Fibroblast of lung (primary cell): ENCODE data around the gene DNAH10. TPM values are rescaled to one million over a fixed set of nuclear protein-coding genes. Genes with fewer than 3 reads are reported as not detected.

Experiments used
- DNase-seq, 2 donors: peaks; one replicate each; pipeline versions ENCODE4 v3.0.0 to v3.0.0-alpha.2; 2010; ENCODE audit warnings: low read depth in 2 of 2
- H2AFZ ChIP-seq: 2 replicates; pipeline ENCODE4 v1.5.1; 2012; ENCODE audit warnings: low read length, control low read depth, inconsistent platforms
- H3K27ac ChIP-seq: 2 replicates; pipeline ENCODE4 v1.5.1; 2011; ENCODE audit warnings: low read length, control low read depth; ENCODE audit not compliant: insufficient read depth
- H3K27me3 ChIP-seq: 2 replicates; pipeline ENCODE4 v1.5.1; 2011; ENCODE audit warnings: mild to moderate bottlenecking, low read length; ENCODE audit not compliant: control insufficient read depth, insufficient read depth
- H3K36me3 ChIP-seq: 2 replicates; pipeline ENCODE4 v1.5.1; 2011; ENCODE audit warnings: low read length; ENCODE audit not compliant: control insufficient read depth, insufficient read depth
- H3K4me1 ChIP-seq: 2 replicates; pipeline ENCODE4 v1.5.1; 2011; ENCODE audit warnings: low read length; ENCODE audit not compliant: control insufficient read depth, insufficient read depth; ENCODE audit errors: extremely low read depth
- H3K4me2 ChIP-seq: 2 replicates; pipeline ENCODE4 v1.5.1; 2011; ENCODE audit warnings: low read length, control low read depth; ENCODE audit not compliant: insufficient read depth; ENCODE audit errors: extremely low read depth
- H3K4me3 ChIP-seq, 4 experiments: fragments of 200-600 bp in 1 of 4; sonication (generic) in 1 of 4; replicated peaks in 1 of 4; 2 replicates each; pipeline ENCODE4 v1.5.1; 2011 to 2016; ENCODE audit warnings: low read length in 4 of 4, low read depth in 3 of 4, mild to moderate bottlenecking in 3 of 4, control low read depth in 2 of 4, inconsistent platforms in 1 of 4, mixed read lengths in 1 of 4; ENCODE audit not compliant: insufficient read depth in 1 of 4; ENCODE audit errors: control extremely low read depth in 1 of 4
- H3K79me2 ChIP-seq: 2 replicates; pipeline ENCODE4 v1.5.1; 2012; ENCODE audit warnings: mild to moderate bottlenecking, low read length, inconsistent platforms; ENCODE audit not compliant: control insufficient read depth, insufficient read depth
- H3K9ac ChIP-seq: 2 replicates; pipeline ENCODE4 v1.5.1; 2011; ENCODE audit warnings: mild to moderate bottlenecking, low read length, control low read depth; ENCODE audit not compliant: insufficient read depth
- H3K9me3 ChIP-seq: 2 replicates; pipeline ENCODE4 v1.5.1; 2012; ENCODE audit warnings: low read depth, low read length; ENCODE audit not compliant: control insufficient read depth, insufficient read depth
- H4K20me1 ChIP-seq: 2 replicates; pipeline ENCODE4 v1.5.1; 2011; ENCODE audit warnings: low read length; ENCODE audit not compliant: control insufficient read depth, insufficient read depth; ENCODE audit errors: extremely low read depth
- CTCF ChIP-seq, 2 donors: IDR thresholded peaks in 1 of 2; conservative IDR thresholded peaks in 1 of 2; 1 replicate in 1 of 2; 2 replicates in 1 of 2; pipeline ENCODE4 v1.5.1; 2011 to 2012; ENCODE audit warnings: low read length in 2 of 2, control low read depth in 1 of 2, inconsistent platforms in 1 of 2, low read depth in 1 of 2, mild to moderate bottlenecking in 1 of 2
- EZH2 ChIP-seq: IDR thresholded peaks from 2 replicates; pipeline ENCODE4 v1.5.1; 2012; ENCODE audit warnings: low read length, control low read depth, mild to moderate bottlenecking; ENCODE audit errors: missing control alignments
- polyA plus RNA-seq, 2 donors: library from polyadenylated mRNA; depleted of rRNA in 1 of 2; stranded (reverse) in 1 of 2; unstranded in 1 of 2; fragments of >200 nt; gene quantifications; 2 replicates each; pipeline ENCODE4 v1.2.1, GENCODE V29; 2011 to 2012; ENCODE audit warnings: missing spikeins in 1 of 2
- total RNA-seq: library from RNA; depleted of rRNA; stranded (reverse); fragments of >200 nt; gene quantifications from 2 replicates; pipeline ENCODE4 v1.2.1, GENCODE V29; 2014

Gene DNAH10
- total and polyA plus RNA-seq, 2 donors (not counting 1 experiment from before 2014, with no cell fraction given): 0.06 to 0.33 TPM

- no peak overlapping the region for H3K9ac ChIP-seq
- no peaks in the 10 kb centered on the region for H3K4me1 ChIP-seq
- no peak for DNase-seq
- H4K20me1 ChIP-seq: no peaks in the 10 kb centered on the region
- TF ChIP-seq CTCF (conservative IDR thresholded peaks at IDR 0.05 in 1 of 2, IDR thresholded peaks at IDR 0.05 in 1 of 2; ENCODE audit: low read depth in 1 of 2, low read length in 2 of 2) (no peak), EZH2 (no peak)
- no peaks in the 10 kb centered on the region for H3K27me3 ChIP-seq
- no peak overlapping the region for H3K27ac ChIP-seq
- H3K36me3 ChIP-seq: no peaks in the 10 kb centered on the region
- no peaks in the 10 kb centered on the region for H3K9me3 ChIP-seq
- H3K79me2 ChIP-seq: no peaks in the 10 kb centered on the region
- H3K4me3 ChIP-seq: no peak overlapping the region
- H3K4me2 ChIP-seq: no peak overlapping the region
- H2AFZ ChIP-seq: no peak overlapping the region
These were observed 28.9 kb downstream of the DNAH10 start for GRCh38 chr12:123790905-123791467.

DNA sequence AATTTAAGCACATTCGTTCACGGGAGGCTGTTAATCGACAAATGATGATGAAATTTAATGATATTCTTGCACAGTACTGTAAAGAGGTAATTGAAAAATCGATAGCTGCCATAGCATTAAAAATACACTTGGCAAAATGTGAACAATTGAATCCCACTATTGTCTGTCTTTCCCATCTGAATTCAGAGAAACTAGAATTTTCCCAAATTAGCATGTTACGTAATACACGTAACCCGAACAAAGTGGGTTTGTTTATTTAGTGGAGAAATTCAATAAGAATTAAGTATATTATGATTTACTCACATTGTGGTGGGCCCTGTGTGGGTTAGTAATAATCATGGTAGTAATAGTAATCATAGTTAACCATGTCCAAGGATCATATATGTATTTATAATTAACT is 31.9 kb downstream of the DNAH10 start:
- DNase-seq: no peak
- Histone ChIP-seq H3K36me3 (no peaks in the 10 kb centered on the region), H3K4me2 (no peak overlapping the region), H3K9me3 (no peaks in the 10 kb centered on the region), H2AFZ (no peak overlapping the region), H3K27me3 (no peaks in the 10 kb centered on the region), H3K79me2 (no peaks in the 10 kb centered on the region), H3K27ac (no peak overlapping the region), H4K20me1 (no peaks in the 10 kb centered on the region), H3K4me1 (no peaks in the 10 kb centered on the region), H3K9ac (no peak overlapping the region), H3K4me3 (no peak overlapping the region)
- TF ChIP-seq EZH2 (no peak), CTCF (conservative IDR thresholded peaks at IDR 0.05 in 1 of 2, IDR thresholded peaks at IDR 0.05 in 1 of 2; ENCODE audit: low read depth in 1 of 2, low read length in 2 of 2) (no peak)

DNA sequence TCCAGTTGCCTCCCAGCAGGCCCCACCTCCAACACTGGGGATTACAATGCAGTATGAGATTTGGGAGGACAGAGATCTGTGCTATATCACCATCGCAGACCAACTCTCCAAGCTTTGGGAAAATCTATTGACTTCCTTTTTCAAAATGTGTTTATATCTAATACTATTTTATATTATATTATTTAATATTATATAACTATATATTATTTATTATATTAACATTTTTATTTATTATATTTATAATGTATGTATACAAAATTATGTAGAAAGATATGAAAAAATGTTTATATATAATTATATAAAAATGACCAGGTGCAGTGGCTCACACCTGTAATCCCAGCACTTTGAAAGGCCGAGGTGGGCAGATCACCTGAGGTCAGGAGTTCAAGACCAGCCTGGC is 36.4 kb downstream of the DNAH10 start:
- no peaks in the 10 kb centered on the region for H4K20me1 ChIP-seq
- no peaks in the 10 kb centered on the region for H3K9me3 ChIP-seq
- H3K4me2 ChIP-seq: no peak overlapping the region
- H3K9ac ChIP-seq: no peak overlapping the region
- no peaks in the 10 kb centered on the region for H3K4me1 ChIP-seq
- H3K27me3 ChIP-seq: no peaks in the 10 kb centered on the region
- TF ChIP-seq CTCF (conservative IDR thresholded peaks at IDR 0.05 in 1 of 2, IDR thresholded peaks at IDR 0.05 in 1 of 2; ENCODE audit: low read depth in 1 of 2, low read length in 2 of 2): no peak
- TF ChIP-seq EZH2: no peak
- DNase-seq: no peak
- H3K27ac ChIP-seq: no peak overlapping the region
- no peaks in the 10 kb centered on the region for H3K36me3 ChIP-seq
- H2AFZ ChIP-seq: no peak overlapping the region
- H3K79me2 ChIP-seq: no peaks in the 10 kb centered on the region
- no peak overlapping the region for H3K4me3 ChIP-seq
